GM23338 (cell line): ENCODE results near the gene MTHFR.

Source experiments
- CREB1 ChIP-seq: fragments of 250-450 bp; sonication (Bioruptor Pico); IDR thresholded peaks from 2 replicates; pipeline ENCODE4 v1.5.0; 2020; ENCODE audit warnings: low read depth, mild to moderate bottlenecking, moderate library complexity
- CTCF ChIP-seq, 2 experiments: fragments of 200-600 bp in 1 of 2; sonication (generic) in 1 of 2; conservative IDR thresholded peaks; 2 replicates each; pipeline versions ENCODE4 v1.5.1 to v1.6.1; 2016 to 2017; ENCODE audit warnings: antibody characterized with exemption in 2 of 2, low read depth in 2 of 2, mild to moderate bottlenecking in 2 of 2, moderate library complexity in 1 of 2
- JUNB ChIP-seq: IDR thresholded peaks from one replicate; pipeline ENCODE4 v1.6.1; 2016; ENCODE audit warnings: antibody characterized with exemption; ENCODE audit not compliant: unreplicated experiment
- POLR2AphosphoS5 ChIP-seq: IDR thresholded peaks from 2 replicates; pipeline ENCODE4 v1.6.1; 2016; ENCODE audit warnings: antibody characterized with exemption, low read depth
- REST ChIP-seq: IDR thresholded peaks from one replicate; pipeline ENCODE4 v1.6.1; 2018; ENCODE audit warnings: antibody characterized with exemption; ENCODE audit not compliant: unreplicated experiment

- no peak for TF ChIP-seq JUNB
- no peak for TF ChIP-seq CTCF (conservative IDR thresholded peaks at IDR 0.05; ENCODE audit: low read depth in 2 of 2)
- no peak for TF ChIP-seq REST
- no peak for TF ChIP-seq POLR2AphosphoS5
- TF ChIP-seq CREB1: no peak
These were observed 67.0 kb downstream of the MTHFR start for GRCh38 chr1:11738783-11739182.
